ENCODE measurements around the gene ZNF318.

DNA sequence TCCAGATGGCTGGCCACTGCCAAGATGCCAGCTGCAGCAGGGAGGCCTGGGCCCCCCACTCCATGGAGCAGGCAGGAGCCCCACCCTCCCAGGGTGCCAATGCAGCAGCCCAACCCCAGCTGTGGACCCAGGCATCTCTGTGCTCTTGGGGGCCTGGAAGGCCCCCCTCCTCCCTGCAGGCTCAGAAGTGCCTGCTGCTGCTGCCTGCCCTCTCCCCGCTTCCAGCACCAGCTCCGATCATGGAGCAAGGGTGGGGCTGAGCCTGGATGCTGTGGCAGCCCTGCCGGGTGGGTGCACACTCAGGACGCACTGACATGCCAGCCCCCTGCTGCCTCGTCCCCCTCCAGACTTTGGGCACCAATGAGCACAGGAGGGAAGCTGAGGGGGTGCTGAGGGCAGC lies 43.1 kb upstream of the ZNF318 start:
- TF ChIP-seq POLR2A (IDR thresholded peaks at IDR 0.05; ENCODE audit: low read length) (no peak), GATA1 (IDR thresholded peaks at IDR 0.05; ENCODE audit: low read depth, low read length) (no peak)

Data from erythroblast (primary cell).